GM12873 (cell line): ENCODE measurements around the gene LACTBL1.

Experiments used
- TF ChIP-seq, protein P1 (sequence below): IDR thresholded peaks from 2 replicates; pipeline ENCODE4 v1.5.1; 2012; ENCODE audit warnings: low read depth, mild to moderate bottlenecking, moderate library complexity, low read length, control low read depth; ENCODE audit not compliant: insufficient read depth; ENCODE audit errors: missing control alignments

Gene LACTBL1

GRCh38 chr1:23008901-23009300 lies 36.2 kb upstream of the LACTBL1 start:
- TF ChIP-seq, protein P1, sequence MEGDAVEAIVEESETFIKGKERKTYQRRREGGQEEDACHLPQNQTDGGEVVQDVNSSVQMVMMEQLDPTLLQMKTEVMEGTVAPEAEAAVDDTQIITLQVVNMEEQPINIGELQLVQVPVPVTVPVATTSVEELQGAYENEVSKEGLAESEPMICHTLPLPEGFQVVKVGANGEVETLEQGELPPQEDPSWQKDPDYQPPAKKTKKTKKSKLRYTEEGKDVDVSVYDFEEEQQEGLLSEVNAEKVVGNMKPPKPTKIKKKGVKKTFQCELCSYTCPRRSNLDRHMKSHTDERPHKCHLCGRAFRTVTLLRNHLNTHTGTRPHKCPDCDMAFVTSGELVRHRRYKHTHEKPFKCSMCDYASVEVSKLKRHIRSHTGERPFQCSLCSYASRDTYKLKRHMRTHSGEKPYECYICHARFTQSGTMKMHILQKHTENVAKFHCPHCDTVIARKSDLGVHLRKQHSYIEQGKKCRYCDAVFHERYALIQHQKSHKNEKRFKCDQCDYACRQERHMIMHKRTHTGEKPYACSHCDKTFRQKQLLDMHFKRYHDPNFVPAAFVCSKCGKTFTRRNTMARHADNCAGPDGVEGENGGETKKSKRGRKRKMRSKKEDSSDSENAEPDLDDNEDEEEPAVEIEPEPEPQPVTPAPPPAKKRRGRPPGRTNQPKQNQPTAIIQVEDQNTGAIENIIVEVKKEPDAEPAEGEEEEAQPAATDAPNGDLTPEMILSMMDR = no peak

DNA sequence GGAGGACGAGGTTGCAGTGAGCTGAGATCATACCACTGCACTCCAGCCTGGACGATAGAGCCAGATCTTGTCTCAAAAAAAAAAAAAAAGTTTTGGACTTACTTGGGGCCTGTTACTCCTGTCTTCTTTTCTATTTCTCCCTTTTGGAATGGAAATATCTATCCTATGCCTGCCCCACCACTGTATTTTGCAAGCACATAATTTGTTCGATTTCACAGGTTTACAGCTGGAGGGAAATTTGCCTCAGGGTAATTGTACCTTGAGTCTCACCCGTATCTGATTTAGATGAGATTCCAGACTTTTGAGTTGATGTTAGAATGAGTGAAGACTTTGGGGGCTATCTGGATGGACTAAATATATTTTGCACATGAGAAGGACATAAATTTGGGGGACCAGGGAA lies 34.4 kb upstream of the LACTBL1 start:
- TF ChIP-seq, protein P1 = no peak

GRCh38 chr1:23004112-23004511 lies 31.4 kb upstream of the LACTBL1 start:
- TF ChIP-seq, protein P1 = no peak

DNA sequence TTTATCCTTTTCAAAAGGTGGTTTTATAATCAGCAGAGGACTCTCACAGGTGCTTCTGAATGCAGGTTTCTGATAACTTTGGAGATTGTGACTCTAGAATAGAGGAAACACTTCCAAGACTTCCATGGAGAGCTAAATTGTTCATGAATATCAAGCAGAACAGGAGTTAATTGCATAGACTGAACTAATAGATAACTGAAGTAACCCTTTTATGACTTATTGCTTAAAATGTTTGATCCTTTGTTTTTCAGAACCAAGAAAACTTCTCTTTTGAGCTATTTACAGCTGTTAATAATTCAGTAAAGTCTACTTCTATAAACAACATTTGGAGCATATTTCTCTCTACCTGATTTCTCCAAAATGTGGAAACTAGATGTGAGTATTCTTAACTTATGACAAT lies 23.1 kb upstream of the LACTBL1 start:
- TF ChIP-seq, protein P1 = no peak

- TF ChIP-seq, protein P1 = no peak
These were observed 11.3 kb upstream of the LACTBL1 start for GRCh38 chr1:22983944-22984343.

DNA sequence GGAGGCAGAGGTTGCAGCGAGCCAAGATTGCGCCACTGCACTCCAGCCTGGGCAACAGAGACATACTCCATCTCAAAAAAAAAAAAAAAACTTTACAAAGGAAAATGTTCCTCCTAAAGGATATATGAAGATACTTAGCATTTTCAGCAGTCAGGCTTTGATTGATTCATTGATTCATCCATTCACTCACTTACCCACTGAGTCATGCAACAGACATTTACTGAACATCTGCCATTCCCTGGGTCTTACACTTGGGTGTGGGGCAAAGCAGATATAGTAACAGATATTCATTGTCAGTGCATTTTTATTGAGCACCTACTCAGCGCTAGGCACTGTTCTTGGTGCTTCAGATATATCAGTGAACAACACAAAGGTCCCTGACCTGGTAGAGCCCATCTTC lies 5.6 kb upstream of the LACTBL1 start:
- TF ChIP-seq, protein P1 = no peak

- TF ChIP-seq, protein P1 = peak; percentile 88
These were observed 4.0 kb upstream of the LACTBL1 start for GRCh38 chr1:22976461-22977243.
